Fibroblast of lung (primary cell): ENCODE data around the gene TNFSF9. TPM values are rescaled to one million over a fixed set of nuclear protein-coding genes. Genes with fewer than 3 reads are reported as not detected.

Experiments
- DNase-seq, 2 donors: peaks; one replicate each; pipeline versions ENCODE4 v3.0.0 to v3.0.0-alpha.2; 2010; ENCODE audit warnings: low read depth in 2 of 2
- H2AFZ ChIP-seq: 2 replicates; pipeline ENCODE4 v1.5.1; 2012; ENCODE audit warnings: low read length, control low read depth, inconsistent platforms
- H3K27ac ChIP-seq: 2 replicates; pipeline ENCODE4 v1.5.1; 2011; ENCODE audit warnings: low read length, control low read depth; ENCODE audit not compliant: insufficient read depth
- H3K27me3 ChIP-seq: 2 replicates; pipeline ENCODE4 v1.5.1; 2011; ENCODE audit warnings: mild to moderate bottlenecking, low read length; ENCODE audit not compliant: control insufficient read depth, insufficient read depth
- H3K36me3 ChIP-seq: 2 replicates; pipeline ENCODE4 v1.5.1; 2011; ENCODE audit warnings: low read length; ENCODE audit not compliant: control insufficient read depth, insufficient read depth
- H3K4me1 ChIP-seq: 2 replicates; pipeline ENCODE4 v1.5.1; 2011; ENCODE audit warnings: low read length; ENCODE audit not compliant: control insufficient read depth, insufficient read depth; ENCODE audit errors: extremely low read depth
- H3K4me2 ChIP-seq: 2 replicates; pipeline ENCODE4 v1.5.1; 2011; ENCODE audit warnings: low read length, control low read depth; ENCODE audit not compliant: insufficient read depth; ENCODE audit errors: extremely low read depth
- H3K4me3 ChIP-seq, 4 experiments: fragments of 200-600 bp in 1 of 4; sonication (generic) in 1 of 4; replicated peaks in 1 of 4; 2 replicates each; pipeline ENCODE4 v1.5.1; 2011 to 2016; ENCODE audit warnings: low read length in 4 of 4, low read depth in 3 of 4, mild to moderate bottlenecking in 3 of 4, control low read depth in 2 of 4, inconsistent platforms in 1 of 4, mixed read lengths in 1 of 4; ENCODE audit not compliant: insufficient read depth in 1 of 4; ENCODE audit errors: control extremely low read depth in 1 of 4
- H3K79me2 ChIP-seq: 2 replicates; pipeline ENCODE4 v1.5.1; 2012; ENCODE audit warnings: mild to moderate bottlenecking, low read length, inconsistent platforms; ENCODE audit not compliant: control insufficient read depth, insufficient read depth
- H3K9ac ChIP-seq: 2 replicates; pipeline ENCODE4 v1.5.1; 2011; ENCODE audit warnings: mild to moderate bottlenecking, low read length, control low read depth; ENCODE audit not compliant: insufficient read depth
- H3K9me3 ChIP-seq: 2 replicates; pipeline ENCODE4 v1.5.1; 2012; ENCODE audit warnings: low read depth, low read length; ENCODE audit not compliant: control insufficient read depth, insufficient read depth
- H4K20me1 ChIP-seq: 2 replicates; pipeline ENCODE4 v1.5.1; 2011; ENCODE audit warnings: low read length; ENCODE audit not compliant: control insufficient read depth, insufficient read depth; ENCODE audit errors: extremely low read depth
- CTCF ChIP-seq, 2 donors: IDR thresholded peaks in 1 of 2; conservative IDR thresholded peaks in 1 of 2; 1 replicate in 1 of 2; 2 replicates in 1 of 2; pipeline ENCODE4 v1.5.1; 2011 to 2012; ENCODE audit warnings: low read length in 2 of 2, control low read depth in 1 of 2, inconsistent platforms in 1 of 2, low read depth in 1 of 2, mild to moderate bottlenecking in 1 of 2
- EZH2 ChIP-seq: IDR thresholded peaks from 2 replicates; pipeline ENCODE4 v1.5.1; 2012; ENCODE audit warnings: low read length, control low read depth, mild to moderate bottlenecking; ENCODE audit errors: missing control alignments
- polyA plus RNA-seq, 2 donors: library from polyadenylated mRNA; depleted of rRNA in 1 of 2; stranded (reverse) in 1 of 2; unstranded in 1 of 2; fragments of >200 nt; gene quantifications; 2 replicates each; pipeline ENCODE4 v1.2.1, GENCODE V29; 2011 to 2012; ENCODE audit warnings: missing spikeins in 1 of 2
- total RNA-seq: library from RNA; depleted of rRNA; stranded (reverse); fragments of >200 nt; gene quantifications from 2 replicates; pipeline ENCODE4 v1.2.1, GENCODE V29; 2014

TNFSF9 gene
- total and polyA plus RNA-seq, 2 donors (not counting 1 experiment from before 2014, with no cell fraction given): 0.22 to 0.66 TPM

GRCh38 chr19:6531163-6531955, 533 bp downstream of the TNFSF9 start:
- Histone ChIP-seq H3K4me2 (peak overlapping the region; percentile 90), H4K20me1 (no peaks in the 10 kb centered on the region), H3K9me3 (no peaks in the 10 kb centered on the region), H3K4me1 (peaks cover 5% of the 10 kb centered on the region), H3K9ac (peak overlapping the region; percentile 53), H3K27me3 (peaks cover 8% of the 10 kb centered on the region), H3K79me2 (no peaks in the 10 kb centered on the region), H3K4me3 (peak overlapping the region in 3 of 4 experiments; percentile 45 to 72 (median 62)), H2AFZ (peak overlapping the region; percentile 81), H3K27ac (no peak overlapping the region), H3K36me3 (no peaks in the 10 kb centered on the region)
- no peak for TF ChIP-seq CTCF (conservative IDR thresholded peaks at IDR 0.05 in 1 of 2, IDR thresholded peaks at IDR 0.05 in 1 of 2; ENCODE audit: low read depth in 1 of 2, low read length in 2 of 2)
- no peak for TF ChIP-seq EZH2
- no peak for DNase-seq

GRCh38 chr19:6531956-6532243, 1.1 kb downstream of the TNFSF9 start:
- Histone ChIP-seq H3K9ac (no peak overlapping the region), H3K79me2 (no peaks in the 10 kb centered on the region)

More at GRCh38 chr19:6531956-6532243, 1.1 kb downstream of the TNFSF9 start:
- Histone ChIP-seq H2AFZ (no peak overlapping the region), H3K36me3 (no peaks in the 10 kb centered on the region), H3K9me3 (no peaks in the 10 kb centered on the region), H3K4me3 (peak overlapping the region in 1 of 4 experiments; percentile 7), H3K4me2 (no peak overlapping the region), H3K4me1 (peaks cover 5% of the 10 kb centered on the region), H3K27ac (no peak overlapping the region), H4K20me1 (no peaks in the 10 kb centered on the region), H3K27me3 (peaks cover 8% of the 10 kb centered on the region)
- DNase-seq: no peak
- TF ChIP-seq EZH2 (no peak), CTCF (conservative IDR thresholded peaks at IDR 0.05 in 1 of 2, IDR thresholded peaks at IDR 0.05 in 1 of 2; ENCODE audit: low read depth in 1 of 2, low read length in 2 of 2) (no peak)
